HG03565 (cell line): ENCODE measurements around the gene RAB27B.

Experiments
- ATAC-seq: cut with Tn5 transposase; IDR thresholded peaks from one replicate; pipeline ENCODE4 v1.9.1; 2021; ENCODE audit warnings: mild to moderate bottlenecking, moderate library complexity; ENCODE audit not compliant: unreplicated experiment

Gene RAB27B

DNA sequence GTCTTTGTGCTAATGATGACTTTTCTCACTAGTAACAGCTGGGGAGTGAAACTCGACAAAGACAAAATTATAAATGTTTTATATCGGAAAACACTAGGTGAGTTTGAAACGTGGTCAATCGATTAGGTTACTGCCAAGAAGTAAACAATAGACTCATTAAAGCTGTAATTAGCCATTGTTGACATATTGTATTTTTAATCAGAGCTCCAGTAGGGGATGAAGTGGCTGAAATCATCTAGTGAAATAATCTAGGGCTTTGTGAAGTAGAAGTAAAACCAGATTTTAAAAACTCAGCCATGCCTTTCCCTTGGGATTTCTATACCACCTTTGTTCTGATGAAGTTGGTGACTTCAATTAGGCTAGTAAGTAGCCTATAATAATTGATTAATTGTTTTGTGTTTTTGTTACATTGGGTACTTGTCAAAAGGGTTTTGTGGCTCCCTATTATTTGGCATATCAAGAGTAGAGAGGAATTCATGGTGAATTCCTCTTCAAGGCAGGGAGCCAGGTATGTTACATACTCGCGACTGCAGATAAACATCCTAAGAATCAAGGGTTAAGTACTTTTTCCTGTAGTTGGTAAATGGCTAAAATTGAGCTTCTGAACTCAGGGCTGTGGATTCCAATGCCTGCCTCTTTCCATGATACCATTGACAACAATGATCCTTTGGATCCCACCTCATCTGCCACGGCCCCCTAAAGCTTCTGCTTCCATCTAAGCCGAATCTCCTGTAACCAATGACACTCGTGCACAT lies 31.6 kb downstream of the RAB27B start:
- no peak for ATAC-seq

GRCh38 chr18:54860941-54861340 lies 32.7 kb downstream of the RAB27B start:
- no peak for ATAC-seq

GRCh38 chr18:54867131-54867530 lies 38.9 kb downstream of the RAB27B start:
- no peak for ATAC-seq

DNA sequence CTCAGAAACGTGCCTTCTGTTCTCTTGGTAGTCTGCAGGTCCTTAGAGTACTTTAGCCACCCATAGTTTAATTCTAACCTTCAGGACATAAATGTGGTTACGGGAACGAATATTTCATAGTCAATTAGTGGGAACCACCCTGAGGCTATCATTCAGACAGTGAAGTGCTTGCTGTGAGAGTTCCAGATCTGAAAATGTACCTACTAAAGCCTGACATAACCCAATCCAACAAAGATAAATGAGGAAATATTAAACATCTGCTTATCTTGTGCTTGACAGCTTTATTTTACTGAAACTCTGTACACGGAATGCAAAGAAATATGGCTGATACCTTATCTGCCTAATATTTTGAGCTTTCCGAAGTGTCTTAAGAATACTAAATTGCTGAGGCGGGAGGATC lies 43.0 kb downstream of the RAB27B start:
- no peak for ATAC-seq

DNA sequence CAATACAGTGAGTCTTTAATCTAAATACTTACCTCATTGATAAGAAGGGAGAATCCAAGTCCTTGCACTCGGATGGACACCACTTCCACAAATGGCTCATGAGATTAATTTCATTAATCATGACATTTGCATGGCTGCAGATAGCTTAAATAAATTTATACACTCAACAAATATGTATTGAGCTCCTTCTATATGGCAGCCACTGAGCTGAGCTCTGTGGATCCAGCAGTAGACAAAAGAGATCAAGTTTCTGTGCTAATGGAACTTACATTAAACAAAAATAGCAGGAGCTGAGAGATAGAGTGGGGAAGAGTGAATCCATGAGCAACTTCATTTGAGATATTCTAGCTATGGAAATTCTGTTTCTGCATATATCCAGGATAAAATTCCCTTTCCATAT lies 44.4 kb downstream of the RAB27B start:
- no peak for ATAC-seq

GRCh38 chr18:54873884-54874255 lies 45.6 kb downstream of the RAB27B start:
- ATAC-seq = no peak

- ATAC-seq = no peak
Measured at GRCh38 chr18:54875063-54875462, 46.8 kb downstream of the RAB27B start.

GRCh38 chr18:54877076-54877475 lies 48.8 kb downstream of the RAB27B start:
- ATAC-seq = no peak

- no peak for ATAC-seq
Measured at GRCh38 chr18:54878159-54878622, 49.9 kb downstream of the RAB27B start.

GRCh38 chr18:54878659-54879358 lies 50.5 kb downstream of the RAB27B start:
- ATAC-seq = no peak

DNA sequence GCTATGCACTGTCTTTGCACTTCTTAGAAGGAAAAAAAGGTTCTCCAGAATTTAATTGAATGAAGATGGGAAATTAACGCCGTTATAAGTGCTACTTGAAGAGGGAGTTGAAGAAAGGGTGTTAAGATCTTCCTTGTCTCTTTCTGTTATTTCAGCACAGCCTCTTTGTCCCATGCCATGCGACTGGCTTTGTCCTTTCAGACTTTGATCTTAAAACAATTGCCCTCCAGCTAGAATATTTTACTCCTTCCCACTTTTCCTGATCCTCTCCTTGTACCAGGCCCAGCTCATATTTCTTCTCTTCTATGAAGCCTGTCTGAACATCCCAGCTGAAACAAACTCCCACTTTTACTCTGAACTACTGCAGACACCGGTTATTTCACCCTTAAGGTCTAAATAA lies 51.4 kb downstream of the RAB27B start:
- no peak for ATAC-seq

DNA sequence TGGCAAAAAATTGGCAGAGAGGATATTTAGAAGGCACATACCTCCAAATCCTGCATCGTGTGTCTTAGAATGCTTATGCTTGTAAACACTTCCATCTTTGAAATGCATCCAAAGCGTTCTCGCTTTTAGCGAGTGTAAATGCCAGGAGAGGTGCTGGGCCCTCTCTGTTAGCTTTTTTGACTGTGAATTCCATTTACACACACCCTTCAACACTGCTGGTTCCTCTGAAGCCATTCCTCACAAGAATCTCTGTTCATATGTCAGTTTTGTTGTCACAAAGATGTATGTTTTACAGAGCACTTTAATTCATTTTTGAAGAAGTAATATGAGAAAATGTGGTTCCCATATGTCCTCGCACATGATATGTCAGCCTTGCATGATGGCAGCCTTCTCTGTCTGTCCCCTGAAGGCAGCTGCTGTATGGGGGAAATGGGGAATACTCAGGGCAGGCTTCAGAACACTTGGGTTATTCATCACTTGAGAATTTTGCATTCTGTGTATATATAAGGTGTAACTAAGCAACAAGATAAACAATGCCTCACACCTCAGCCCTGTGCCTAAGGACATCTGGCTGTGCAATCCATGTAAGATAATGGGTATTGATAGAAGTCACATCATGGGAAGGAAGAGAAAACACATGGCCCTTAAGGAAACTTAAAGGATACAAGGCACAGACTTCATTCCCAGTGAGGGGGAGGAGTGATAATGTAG lies 52.3 kb downstream of the RAB27B start:
- ATAC-seq = no peak

- no peak for ATAC-seq
Measured at GRCh38 chr18:54881229-54881768, 53.0 kb downstream of the RAB27B start.

DNA sequence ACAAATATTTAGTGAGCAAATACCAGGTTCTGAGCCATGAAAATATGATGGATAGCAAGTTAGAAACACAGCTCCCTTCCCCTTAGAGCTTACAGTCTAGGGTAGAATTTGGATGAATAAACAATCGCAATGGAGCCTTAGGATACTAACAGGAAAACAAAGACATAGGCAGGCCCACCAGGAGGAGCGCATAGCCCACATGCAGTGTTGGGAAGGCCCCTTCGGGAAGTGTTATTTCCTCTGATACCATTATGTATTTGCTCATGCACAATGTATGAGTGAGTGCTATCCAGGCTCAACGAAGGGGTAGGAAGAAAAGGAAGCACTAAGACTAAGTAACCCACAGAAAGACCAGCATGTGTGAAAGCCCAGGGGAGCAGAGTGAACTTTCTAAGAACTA lies 54.0 kb downstream of the RAB27B start:
- no peak for ATAC-seq

DNA sequence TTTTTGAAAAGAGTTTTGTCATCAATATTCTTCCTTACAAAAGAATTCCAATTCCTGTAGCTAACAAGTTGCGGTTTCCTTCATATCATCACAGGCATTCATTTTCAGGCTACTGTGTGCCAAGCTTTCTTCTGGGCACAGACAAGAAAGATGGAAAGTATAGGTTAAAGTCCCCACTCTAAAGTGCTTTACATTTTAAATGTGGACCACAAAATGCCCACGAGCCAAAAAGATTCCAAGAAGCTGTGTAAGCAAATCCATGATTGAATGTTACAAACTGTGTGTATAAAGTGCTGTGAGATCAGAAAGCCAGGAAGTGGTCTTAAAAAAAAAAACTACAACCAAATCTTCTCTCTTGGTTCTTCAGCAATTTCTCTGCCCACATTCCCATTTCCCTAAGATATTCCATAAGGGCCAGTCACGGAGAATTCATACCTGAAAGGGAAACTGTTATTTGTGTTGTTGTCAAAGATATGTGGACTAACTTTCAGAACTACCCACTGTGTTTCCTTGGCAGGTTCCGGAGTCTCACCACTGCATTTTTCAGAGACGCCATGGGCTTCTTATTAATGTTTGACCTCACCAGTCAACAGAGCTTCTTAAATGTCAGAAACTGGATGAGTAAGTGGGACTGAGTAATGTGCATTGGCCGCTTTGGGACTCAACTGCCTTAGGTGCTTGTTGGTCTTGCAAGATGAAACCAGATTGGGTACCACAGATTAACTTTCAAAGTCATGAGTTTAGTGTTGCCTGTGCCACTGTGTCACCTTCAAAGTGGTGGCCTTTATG lies 55.7 kb downstream of the RAB27B start:
- ATAC-seq = no peak

GRCh38 chr18:54888378-54888777 lies 60.1 kb downstream of the RAB27B start:
- ATAC-seq = no peak

- ATAC-seq = no peak
Measured at GRCh38 chr18:54888933-54889332, 60.7 kb downstream of the RAB27B start.

GRCh38 chr18:54899500-54899899 lies 71.2 kb downstream of the RAB27B start:
- ATAC-seq = no peak

GRCh38 chr18:54900290-54900689 lies 72.0 kb downstream of the RAB27B start:
- ATAC-seq = no peak

DNA sequence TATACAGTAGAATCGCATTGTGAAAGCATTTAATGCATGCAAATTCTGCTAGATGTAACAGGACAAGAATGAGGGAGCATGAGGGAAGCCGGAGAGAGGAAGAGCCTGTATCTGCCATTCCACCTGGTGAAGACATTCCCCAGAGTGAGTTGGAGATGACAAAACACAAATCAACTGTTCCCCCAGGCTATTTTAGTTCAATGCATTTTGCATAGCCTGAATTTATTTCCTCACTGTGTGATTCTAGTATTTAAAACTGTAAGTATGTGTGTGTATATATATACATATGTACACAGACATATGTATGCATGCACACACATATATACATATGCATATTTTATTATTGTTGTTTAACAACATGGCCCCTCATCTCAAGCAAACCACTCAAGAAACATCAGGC lies 76.3 kb downstream of the RAB27B start:
- ATAC-seq = no peak

- ATAC-seq = no peak
Measured at GRCh38 chr18:54905629-54906028, 77.4 kb downstream of the RAB27B start.
